Measurements from ENCODE around the gene CISD2.
A peak's percentile ranks its signal among the peaks of the same experiment; 100 is the strongest.
"Not testable (repeated sequence)": the region's sequence is repeated elsewhere in the genome, so short reads cannot be mapped to it uniquely, and the experiment has no call there.

The CISD2 gene

DNA sequence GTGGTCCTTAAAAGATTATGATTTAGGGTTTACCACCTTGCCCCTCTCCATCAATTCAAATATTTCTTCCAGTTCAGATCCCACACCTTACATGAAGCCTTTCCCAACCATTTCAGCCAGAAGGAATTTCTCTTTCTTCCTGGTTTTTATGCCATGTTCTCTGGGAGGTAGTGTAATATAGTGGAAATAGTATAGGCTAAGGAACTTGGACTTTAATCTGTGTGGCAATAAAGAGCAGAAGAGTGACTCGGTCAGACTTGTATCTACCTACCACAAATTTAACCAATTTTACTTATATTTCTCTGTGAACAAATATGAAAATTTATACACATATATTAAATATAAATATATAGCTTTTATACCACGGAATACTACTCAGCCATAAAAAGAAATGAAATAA lies 18.4 kb upstream of the CISD2 start:
- H3K4me3 ChIP-seq (ENCODE audit: low read length), result no peak overlapping the region
- DNase-seq (ENCODE audit: low read depth), result no peak
- TF ChIP-seq, protein P1, sequence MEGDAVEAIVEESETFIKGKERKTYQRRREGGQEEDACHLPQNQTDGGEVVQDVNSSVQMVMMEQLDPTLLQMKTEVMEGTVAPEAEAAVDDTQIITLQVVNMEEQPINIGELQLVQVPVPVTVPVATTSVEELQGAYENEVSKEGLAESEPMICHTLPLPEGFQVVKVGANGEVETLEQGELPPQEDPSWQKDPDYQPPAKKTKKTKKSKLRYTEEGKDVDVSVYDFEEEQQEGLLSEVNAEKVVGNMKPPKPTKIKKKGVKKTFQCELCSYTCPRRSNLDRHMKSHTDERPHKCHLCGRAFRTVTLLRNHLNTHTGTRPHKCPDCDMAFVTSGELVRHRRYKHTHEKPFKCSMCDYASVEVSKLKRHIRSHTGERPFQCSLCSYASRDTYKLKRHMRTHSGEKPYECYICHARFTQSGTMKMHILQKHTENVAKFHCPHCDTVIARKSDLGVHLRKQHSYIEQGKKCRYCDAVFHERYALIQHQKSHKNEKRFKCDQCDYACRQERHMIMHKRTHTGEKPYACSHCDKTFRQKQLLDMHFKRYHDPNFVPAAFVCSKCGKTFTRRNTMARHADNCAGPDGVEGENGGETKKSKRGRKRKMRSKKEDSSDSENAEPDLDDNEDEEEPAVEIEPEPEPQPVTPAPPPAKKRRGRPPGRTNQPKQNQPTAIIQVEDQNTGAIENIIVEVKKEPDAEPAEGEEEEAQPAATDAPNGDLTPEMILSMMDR (conservative IDR thresholded peaks at IDR 0.05; ENCODE audit: low read depth, low read length), result no peak

DNA sequence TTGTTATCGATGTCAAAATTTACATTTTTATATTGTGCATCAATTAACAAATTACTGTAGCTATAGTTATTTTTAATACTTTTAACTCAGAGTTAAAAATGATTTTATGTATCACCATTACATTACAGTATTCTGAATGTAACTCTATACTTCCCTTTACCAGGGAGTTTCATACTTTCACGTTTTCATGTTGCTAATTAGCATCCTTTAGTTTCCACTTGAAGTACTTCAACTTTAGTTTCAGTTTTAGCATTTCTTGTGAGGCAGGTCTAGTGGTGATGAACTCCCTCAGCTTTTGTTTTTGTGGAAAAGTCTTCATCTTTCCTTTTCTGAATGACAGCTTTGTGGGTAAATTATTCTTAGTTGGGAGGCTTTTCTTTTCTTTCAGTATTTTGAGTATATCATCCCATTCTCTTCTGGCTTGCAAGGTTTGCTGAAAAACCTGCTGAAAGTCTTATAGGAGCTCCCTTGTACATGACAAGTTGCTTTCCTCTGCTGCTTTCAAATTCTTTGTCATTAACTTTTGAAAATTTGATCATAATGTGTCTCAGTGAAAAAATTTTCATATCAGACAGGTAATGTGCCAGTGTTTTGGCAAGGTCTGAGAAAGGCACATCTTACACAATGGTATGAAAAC lies 9.8 kb upstream of the CISD2 start:
- DNase-seq (ENCODE audit: low read depth), result no peak
- H3K4me3 ChIP-seq (ENCODE audit: low read length), result no peak overlapping the region
- TF ChIP-seq, protein P1 (conservative IDR thresholded peaks at IDR 0.05; ENCODE audit: low read depth, low read length), result no peak

GRCh38 chr4:102860611-102861324 lies 8.0 kb upstream of the CISD2 start:
- TF ChIP-seq, protein P1 (conservative IDR thresholded peaks at IDR 0.05; ENCODE audit: low read depth, low read length), result no peak
- no peak for DNase-seq (ENCODE audit: low read depth)
- H3K4me3 ChIP-seq (ENCODE audit: low read length), result no peak overlapping the region

DNA sequence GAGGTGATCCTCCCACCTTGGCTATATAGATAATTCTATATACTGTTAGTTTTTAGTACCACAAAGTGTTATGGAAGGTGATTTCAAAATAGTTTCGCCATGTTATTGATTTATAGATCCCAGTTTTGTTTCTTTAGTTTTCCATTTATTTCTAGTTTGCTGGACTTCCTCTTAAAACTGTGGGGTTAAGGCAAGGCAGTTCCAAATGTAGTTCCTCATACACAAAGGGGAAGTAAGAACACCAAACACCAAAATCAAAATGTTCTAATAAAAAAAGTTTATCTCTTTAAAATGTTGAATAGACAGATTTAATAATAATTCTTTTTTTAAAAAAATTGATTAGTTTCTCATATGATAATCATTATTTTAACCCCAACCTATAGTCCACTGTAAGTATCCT lies 6.8 kb upstream of the CISD2 start:
- no peak for DNase-seq (ENCODE audit: low read depth)
- TF ChIP-seq, protein P1 (conservative IDR thresholded peaks at IDR 0.05; ENCODE audit: low read depth, low read length), result no peak

GRCh38 chr4:102862747-102863146 lies 6.0 kb upstream of the CISD2 start:
- H3K4me3 ChIP-seq (ENCODE audit: low read length), result no peak overlapping the region
- DNase-seq (ENCODE audit: low read depth), result no peak
- TF ChIP-seq, protein P1 (conservative IDR thresholded peaks at IDR 0.05; ENCODE audit: low read depth, low read length), result no peak

More for the DNA sequence above, 6.8 kb upstream of the CISD2 start:
- no peak overlapping the region for H3K4me3 ChIP-seq (ENCODE audit: low read length)

GRCh38 chr4:102865327-102865726 lies 3.5 kb upstream of the CISD2 start:
- DNase-seq (ENCODE audit: low read depth); H3K4me3 ChIP-seq (ENCODE audit: low read length): not testable (repeated sequence)

GRCh38 chr4:102867278-102868152 lies 1.3 kb upstream of the CISD2 start:
- DNase-seq (ENCODE audit: low read depth), result no peak
- TF ChIP-seq, protein P1 (conservative IDR thresholded peaks at IDR 0.05; ENCODE audit: low read depth, low read length), result no peak
- peak overlapping the region; percentile 86 for H3K4me3 ChIP-seq (ENCODE audit: low read length)
